SKM-1 (cell line): ENCODE data around the gene IP6K2.
A peak's percentile ranks its signal among the peaks of the same experiment; 100 is the strongest.

ENCODE experiments used
- DNase-seq: peaks from one replicate; lab custom pipeline; 2025; ENCODE audit not compliant: unreplicated experiment; lab: John Stamatoyannopoulos, UW

The IP6K2 gene

DNA sequence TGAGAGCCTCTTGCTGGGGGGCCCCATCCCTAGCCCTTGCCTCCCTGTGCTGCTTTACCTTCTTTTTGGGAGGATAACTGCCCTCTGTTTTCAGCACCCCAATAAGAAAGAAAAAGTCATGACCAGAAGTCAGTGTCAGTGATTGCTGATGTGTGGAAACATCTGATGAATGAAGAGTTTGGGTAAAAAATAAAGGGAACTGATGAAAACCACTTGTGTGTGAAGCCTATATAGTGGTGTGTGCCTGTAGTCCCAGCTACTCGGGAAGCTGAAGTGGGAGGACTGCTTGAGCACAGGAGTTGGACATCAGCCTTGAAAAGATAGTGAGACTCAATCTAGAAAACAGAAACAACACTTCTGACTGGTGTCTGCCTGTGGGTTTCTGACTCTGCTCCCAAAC, 44.5 kb downstream of the IP6K2 start:
- no peak for DNase-seq

DNA sequence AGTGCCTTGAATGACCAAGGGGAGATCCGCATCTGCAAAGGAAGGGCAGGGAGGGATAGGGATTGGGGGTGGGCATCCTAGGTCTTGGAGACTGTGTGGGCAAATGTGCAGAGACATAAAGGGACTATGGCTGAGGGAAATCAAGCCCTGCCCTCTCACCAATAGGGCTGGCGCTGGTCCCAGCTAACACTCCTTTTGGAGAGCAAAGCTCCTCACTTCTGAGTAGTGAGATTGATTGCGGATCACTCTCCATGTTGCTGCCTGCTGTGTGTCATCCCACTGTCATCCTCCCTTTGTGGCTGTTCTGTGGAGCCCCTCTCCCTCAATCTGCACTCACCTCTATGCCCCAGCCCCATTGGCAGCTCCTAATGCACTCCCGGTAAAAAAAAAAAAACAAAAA, 52.1 kb downstream of the IP6K2 start:
- DNase-seq: no peak

DNA sequence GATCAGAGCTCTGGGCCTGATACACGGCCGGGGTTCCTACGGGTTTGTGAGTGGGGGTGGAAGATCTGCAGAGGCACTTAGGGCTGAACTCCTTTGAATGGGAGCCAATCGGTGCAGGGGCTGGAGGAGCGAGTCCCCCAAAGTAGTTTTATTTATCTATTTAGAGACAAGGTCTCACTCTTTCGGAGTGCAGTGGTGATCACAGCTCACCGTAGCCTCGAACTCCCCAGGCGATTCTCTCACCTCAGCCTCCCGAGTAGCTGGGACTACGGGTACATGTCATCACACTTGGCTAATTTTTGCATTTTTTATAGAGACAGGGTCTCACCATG, 52.7 kb downstream of the IP6K2 start:
- DNase-seq: no peak

DNA sequence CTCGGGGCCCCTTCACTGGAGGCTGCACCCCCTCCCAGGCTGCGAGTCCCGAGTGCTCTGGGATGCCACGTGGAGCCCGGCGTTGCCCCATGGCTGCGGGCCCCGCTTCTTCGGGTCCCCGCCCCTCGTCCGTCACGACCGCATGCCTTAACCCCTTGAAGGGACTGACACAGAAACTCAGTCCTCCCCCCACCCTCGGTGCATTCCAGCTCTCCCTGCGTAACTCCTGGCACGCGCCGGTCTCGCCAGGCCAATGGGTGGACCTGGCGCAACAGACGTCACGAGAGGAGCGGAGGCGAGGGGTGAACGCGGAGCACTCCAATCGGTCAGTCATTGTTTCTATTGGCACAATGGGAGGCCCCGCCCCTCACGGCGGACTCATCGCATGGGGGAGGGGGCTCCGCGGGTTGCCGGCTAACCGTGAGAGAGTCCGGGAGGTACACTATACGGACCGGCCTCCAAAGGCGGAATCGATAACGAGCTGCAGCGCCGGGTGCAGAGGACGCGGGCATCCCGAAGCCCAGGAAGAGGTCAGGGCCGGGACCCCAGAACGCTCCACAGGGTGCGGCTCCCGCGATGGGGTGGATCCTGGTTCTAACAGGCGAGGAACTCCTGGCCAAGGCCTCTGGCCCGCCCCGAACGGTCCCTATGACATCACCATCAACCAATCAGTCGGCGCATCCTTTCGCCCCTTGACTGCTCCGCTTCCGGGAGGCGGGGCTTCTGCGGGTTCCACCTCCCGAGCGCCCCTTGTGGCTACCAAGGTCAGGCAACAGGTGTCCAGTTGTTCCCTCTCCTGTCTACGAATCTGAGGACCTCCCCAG, 53.3 kb downstream of the IP6K2 start:
- DNase-seq: peak; percentile 96

DNA sequence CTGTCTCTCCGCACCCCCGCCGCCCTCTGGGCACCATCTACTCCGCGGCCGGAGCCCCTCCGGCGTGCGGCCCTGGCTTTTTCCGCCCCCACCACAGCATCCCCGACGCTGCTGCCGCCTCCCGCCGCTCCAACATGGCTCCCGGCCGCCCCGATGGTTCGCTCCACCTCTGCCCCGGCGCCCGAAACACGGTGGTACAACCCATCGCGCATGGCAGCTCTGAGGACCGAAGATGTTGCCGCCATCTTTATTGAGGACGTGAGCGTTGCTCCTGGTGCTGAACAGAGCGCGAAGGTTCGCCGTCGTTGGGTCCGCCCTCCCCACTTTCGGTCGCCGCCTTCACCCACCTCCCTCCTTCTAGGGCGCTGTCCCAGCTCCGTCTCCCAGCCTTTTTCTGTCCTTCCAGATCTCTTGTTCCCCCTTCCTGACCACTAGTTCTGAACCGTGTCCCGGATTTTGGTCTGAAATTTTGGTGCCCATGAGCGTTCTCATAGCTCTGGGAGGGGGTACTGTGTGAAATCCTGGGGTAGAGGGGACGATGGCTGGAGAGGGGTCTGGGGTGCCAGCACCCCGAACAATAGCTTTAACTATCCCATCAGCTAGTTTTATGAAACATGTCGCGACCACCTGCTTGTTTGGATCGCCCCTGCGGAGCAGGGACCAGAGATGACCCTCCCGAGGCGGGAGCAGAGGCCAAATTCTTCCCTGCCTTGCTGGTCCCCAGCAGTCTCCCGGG, 54.1 kb downstream of the IP6K2 start, which contains the start of gene CELSR3:
Gene CELSR3, minus strand, starts transcription at position 134 of the 736 bp plus-strand sequence. CDS start 252 bp downstream, outside the sequence.
- peak; percentile 34 for DNase-seq

DNA sequence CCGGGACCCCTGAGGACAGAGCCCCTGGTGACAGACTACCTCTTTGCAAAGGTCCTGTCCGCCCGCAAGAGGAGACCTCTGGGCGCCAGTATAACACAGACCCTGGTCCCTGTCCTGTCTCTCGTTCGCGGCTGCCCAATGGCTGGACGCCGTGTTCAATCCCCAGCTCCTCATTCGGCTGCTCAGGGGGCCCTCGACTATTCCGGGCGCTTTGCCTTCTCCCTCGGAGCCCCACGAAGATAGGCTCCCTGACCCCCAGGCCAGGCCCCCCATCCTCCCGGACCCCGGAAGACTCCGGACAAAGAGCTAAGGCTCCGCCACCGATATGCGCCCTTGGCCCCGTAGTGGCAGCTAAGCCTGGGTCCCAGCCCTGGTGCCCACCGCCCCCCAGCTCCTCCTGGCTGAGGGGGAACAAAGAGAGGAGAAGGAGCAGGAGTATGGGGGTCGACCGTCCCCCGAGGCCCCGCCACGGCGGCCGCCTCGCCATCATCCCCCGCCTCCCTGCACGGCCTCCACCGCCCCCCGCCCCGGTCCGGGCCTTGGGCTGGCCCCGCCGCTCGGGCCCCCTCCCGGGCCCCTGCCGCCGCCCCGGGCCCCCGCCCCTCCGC, 54.8 kb downstream of the IP6K2 start:
- DNase-seq: no peak

DNA sequence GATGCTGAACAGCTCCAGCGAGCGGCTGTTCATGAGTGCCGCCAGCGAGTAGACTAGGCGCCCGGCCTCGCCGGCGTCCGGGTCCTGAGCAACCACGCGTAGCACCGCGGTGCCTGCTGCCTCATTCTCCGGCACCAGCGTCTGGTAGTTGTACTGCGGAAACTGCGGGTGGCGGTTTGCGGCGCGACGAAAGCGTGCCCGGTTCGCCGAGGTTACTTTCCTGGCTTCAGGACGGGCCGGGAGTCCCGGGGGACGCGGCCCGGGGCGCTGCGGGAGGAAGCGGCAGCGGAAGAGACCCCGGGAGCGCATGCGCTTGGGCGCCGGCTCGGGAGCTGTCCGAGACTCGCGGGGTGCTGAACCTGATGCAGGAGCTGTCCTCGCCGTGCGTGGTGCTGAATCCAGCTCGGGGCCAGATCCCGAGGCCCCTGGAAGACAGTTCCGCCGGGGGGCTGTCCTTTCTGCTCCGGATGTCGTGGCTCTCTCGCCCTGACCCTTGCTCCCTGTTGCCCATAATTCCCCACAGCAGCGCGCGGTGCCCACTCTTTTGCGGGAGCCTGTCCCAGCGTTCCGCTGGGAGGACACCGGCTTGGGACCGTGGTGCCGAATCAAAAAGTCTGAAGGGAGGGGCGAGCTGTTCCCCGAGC, 55.4 kb downstream of the IP6K2 start:
- DNase-seq: no peak

DNA sequence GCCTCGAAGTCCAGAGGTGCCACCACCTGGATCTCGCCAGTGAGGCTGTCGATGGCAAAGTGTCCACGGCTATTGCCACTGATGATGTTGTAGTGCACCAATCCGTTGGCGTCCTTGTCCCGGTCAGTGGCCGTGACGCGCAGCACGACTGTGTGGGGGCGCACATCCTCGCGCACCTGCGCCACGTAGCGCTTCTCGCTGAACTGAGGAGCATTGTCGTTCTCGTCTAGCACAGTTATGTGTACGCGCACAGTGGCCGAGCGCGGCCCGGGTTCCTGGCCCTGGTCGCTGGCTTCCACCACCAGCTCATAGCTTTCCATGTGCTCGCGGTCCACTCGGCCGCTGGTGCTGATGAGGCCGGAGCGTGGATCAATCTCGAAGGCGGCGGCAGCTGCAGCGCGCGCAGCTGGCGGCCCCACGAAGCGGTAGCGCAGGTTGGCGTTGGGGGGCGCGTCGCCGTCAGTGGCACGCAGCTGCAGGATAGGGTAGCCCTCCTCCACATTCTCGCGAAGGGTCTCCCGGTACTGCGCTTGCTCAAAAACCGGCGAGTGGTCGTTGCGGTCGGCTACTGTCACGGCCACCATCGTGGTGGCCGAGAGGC, 56.1 kb downstream of the IP6K2 start:
- no peak for DNase-seq

DNA sequence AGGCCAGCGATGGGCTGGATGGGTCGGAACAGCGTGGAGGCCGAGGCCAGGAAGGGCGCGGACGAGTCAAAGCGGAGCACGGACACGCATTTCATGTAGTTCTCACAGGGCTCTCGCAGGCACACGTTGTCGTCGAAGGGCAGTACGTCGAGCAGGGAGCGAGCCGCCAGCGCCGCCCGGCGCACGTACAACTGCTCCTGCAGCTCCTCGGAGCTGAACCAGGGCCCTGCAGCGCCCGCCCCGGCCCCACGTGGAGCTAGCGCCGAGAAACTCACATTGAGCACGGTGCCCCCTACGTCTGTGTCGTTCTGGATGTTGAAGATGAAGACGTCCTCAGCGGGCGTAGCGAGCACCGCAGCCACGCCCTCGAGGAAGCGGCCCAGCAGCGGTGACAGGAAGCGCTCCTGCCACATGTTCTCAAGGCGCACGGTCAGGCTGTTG, 60.2 kb downstream of the IP6K2 start:
- DNase-seq: no peak

DNA sequence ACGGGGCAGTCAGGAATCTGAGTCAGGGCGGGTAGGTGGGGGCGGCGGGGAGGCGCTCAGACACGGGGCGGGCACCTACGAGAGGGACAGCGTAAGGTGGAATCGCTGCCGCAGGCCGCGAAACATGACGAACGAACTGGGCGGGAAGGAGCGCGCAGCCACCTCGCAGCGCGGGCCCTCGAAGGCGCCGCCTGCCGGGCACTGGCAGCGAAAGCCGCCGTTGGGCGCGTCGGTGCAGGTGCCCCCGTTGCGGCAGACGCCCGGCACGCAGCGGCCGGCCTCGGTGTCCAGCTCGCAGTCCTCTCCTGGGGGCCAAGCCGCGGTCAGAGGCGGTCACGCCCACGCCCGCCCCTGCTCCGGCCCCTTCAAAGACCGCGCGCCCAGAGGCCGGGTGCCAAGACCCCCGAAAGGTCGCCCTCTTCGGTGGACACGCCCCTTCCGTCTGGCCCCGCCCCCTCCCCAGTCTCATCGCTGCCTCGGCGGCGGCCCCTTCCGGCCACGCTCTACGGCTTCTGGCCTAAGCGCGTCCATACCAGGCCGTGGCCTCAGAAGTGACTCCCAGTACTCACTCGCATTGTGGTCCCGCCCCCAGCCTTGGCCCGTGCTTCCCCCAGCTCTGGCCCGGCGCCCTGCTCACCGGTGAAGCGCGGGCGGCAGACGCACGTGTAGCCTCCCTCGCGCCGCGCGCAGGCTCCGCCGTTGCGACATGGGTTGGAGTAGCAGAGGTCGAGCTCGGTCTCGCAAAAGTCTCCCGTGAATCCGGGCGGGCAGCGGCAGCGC, 60.8 kb downstream of the IP6K2 start:
- DNase-seq: peak; percentile 38

DNA sequence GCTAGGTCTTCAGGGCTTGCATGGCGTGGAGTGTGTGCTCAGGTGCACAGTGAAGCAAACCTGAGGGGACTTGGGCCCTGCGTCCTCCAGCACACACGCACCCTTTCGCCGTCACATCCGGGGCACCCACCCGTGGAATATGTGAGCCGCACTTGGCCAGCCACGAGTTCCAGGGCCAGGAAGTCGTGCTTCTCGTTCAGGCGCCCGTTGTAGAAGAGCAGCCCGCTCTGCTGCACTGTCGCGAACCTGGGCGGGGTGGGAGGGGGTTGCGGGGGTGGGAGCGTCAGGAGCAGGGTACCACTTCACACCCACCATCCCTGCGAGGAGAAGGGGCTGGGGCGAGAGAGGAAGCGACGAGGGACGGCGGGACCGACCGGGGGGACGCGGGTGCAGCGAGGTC, 61.4 kb downstream of the IP6K2 start:
- no peak for DNase-seq

DNA sequence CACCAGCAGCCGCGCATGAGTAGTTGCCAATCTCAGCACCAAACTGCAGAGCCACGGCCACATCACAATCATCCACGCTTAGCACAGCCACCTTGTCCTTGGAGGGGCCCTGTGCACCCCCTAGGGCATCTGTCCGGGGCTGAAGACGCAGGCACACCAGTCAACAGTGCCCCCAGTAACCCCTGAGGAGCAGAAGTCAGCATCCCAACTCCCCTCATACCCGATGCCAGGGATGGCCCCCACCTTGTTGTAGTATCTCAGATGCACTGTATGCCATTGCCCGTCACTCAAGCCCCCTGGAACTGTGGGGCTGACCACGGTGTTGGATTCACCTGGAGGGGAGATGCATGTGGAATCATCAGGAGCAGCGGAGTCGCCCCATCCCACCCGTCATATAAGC, 62.0 kb downstream of the IP6K2 start:
- DNase-seq: no peak

DNA sequence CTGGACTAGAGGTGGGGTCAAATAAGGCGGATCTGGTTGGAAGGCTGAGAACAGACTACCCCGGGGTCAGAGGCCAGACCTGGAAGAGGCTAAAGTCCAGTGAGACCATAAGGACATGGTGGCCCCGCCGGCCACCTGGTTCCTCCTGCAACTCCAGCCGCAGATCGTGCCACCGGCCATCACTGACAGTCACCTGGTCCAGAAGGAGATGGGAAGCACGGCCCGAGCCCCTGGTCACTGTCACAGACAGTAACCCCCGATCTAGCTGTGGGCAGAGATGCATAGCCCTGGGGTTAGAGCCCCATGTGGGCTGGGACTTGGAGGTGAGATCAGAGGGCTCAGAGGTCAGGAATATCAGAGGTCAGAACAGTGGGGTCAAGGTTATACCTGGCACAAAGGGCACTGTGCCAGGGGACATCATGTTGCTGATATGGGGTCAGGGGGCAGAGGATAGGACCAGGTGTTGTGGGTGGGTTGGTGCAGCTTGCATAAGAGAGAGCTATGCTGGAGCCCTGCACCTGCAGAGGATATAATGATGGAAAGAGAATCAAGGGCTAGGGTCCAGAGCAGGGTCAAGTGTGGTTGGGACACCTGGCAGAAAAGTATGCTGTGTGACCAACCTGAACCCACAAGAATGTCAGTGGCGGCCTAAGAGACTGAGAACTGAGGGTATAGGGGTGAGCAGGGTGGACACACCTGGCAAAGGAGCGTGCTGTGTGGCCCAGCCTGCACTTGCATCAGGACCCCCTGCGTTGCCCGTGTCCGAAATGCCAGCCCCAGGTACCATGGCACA, 63.9 kb downstream of the IP6K2 start:
- DNase-seq: no peak

DNA sequence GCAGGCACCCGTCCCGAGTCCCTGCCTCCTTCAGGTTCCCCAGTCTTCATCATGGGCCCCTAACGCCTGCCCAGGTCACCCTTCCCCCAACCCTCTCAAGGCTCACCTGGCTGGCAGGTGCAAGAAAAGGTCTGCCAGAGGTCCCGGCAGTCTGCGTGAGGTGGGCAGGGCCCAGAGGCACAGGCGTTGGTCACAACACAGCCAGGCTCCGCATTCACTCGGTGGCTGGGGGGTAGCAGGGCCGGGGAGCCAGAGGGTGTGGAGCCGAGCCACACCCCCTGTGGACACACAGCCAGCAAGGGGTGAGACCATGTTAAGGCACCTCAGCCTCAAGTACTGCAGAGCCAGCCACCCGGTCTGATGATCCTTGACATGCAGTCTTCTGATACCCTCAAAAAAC, 65.2 kb downstream of the IP6K2 start:
- no peak for DNase-seq

DNA sequence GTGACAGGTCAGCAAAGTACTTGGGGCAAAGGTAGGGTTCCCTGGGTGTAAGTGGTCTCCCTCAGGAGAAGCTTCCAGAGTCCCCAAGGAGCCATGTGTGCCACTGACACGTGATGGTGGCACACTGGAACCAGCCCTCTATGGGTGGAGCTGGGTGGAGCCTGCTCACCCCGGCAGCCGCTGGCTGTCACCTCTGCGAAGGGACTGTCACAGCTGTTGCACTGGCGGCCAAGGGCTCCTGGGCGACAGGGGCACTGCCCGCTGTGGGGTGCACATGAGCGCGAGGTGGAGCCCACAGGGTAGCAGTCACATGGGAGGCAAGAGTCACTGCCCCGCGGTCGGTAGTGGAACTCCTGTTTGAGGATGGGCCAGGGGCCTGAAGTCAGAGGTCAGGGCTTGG, 66.3 kb downstream of the IP6K2 start:
- no peak for DNase-seq

DNA sequence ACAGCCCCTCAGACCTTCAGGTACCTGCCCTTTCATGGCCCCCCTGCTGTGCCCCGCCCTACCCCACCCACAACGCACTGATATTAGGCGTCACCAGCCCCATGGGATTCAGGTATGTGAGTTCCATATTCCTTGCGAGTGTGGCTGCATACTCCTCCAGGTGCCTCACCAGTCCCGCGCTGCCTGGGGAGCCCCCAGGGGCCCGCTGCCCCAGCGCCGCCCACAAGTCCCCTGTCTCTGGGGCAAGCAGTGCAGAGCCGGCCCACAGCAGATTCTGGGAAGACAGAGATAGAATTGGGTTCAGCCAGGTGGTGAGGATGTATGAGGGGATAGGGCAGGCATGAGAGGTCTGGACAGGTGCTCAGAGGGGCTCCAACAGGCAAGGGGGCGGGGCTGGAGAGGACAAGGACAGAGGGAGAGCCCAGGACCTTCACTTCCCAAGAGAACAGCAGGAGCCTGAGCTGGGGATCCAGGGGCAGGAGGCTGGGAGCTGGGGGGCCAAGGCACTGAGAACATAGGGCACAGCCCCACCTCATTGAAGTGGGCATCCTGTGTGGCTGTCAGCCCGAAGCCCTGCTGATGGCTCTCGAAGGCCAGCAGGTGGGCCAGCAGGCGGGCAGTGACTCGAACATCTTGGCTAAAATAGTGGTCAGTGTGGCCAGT, 68.7 kb downstream of the IP6K2 start:
- DNase-seq: no peak

DNA sequence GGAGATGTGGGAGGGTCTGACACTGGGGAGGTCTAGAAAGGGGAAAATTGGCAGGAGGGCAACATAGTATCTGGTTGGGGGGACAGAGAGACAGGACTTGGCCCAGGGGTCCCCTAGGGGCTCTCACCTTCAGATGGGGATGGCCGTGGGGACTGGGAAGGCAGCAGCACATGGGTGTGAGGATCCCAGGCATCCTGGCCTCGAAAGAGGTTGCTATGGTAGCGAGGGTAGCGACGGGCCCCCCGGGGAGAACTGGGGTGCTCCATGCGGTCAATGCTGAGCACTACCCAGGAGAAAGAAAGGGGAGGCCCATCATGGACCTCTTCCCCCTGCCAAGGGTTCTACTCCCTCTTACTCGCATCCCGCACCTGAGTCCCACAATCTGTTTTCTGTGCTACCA, 69.3 kb downstream of the IP6K2 start:
- no peak for DNase-seq

DNA sequence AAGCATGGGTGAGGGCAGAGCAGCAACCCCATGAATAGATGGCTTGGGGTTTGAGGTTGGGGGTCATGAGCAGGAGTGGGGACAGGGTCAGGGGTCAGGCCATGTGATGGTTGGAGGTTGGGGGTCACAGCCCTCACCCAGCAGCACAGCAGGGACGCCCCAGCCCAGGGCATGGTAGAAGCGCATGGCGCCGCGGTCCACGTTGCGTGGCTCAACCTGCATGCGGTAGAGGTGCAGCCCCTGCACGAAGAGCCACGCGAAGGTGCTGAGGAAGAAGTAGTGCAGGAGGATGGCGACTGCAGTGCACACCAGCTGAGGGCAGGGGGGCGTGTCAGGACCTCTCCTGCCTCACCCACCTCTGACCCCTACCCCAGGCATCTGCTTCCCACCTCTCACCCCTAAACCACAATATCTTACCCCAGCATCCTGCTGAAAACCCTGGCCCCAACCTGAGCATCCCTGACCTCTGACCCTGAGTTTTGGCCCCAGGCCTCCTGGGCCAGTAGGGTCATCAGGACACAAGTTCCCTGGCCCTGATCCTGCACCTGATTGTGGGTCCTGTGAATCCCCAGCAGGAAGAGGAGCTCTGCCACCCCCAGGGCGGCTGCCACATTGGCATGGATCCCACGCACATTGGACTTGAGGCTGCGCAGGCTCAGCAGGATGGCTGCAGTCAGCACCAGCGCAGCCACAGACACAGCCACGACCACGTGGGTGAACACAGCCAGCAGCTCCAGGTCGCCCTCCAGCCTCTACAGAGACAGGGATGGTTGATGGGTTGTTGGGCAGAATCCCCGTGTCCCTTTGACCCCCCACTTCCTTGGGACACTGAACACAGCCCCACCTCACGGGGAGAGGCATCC, 71.9 kb downstream of the IP6K2 start:
- DNase-seq: no peak
